Esophagus squamous epithelium (tissue), 4 donors: ENCODE data around the gene AKAP3.

Experiments
- POLR2A ChIP-seq, 4 donors: fragments of 450-650 bp; IDR thresholded peaks; one replicate each; pipeline ENCODE4 v1.6.1; 2017; ENCODE audit warnings: antibody characterized with exemption in 4 of 4, mild to moderate bottlenecking in 4 of 4, moderate library complexity in 3 of 4
- TF ChIP-seq, protein P1 (sequence below), 6 experiments: fragments of 450-650 bp in 4 of 6; fragments of 200-600 bp in 2 of 6; sonication (generic) in 2 of 6; IDR thresholded peaks; one replicate each; pipeline ENCODE4 v1.5.1; 2016 to 2019; ENCODE audit warnings: antibody characterized with exemption in 6 of 6, mild to moderate bottlenecking in 4 of 6, moderate library complexity in 4 of 6

DNA sequence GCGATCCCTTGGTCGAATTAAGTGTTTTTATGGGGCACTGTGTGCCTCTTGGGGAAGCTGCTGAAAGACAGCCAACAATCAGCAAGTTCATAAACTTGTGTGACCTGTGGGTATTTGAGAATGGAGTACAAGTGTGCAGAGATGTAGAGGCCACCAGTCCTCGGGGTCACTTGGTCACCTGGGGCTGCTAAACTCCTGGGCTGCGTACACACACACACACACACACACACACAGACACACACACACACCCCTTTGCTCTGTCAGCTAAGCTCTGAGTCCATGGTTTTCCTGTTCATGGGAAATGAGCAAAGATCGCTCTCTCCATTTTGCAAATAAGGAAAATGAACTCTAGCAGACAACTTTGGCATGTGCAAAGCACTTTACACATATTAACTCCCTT is 62.4 kb downstream of the AKAP3 start:
- TF ChIP-seq, protein P1, sequence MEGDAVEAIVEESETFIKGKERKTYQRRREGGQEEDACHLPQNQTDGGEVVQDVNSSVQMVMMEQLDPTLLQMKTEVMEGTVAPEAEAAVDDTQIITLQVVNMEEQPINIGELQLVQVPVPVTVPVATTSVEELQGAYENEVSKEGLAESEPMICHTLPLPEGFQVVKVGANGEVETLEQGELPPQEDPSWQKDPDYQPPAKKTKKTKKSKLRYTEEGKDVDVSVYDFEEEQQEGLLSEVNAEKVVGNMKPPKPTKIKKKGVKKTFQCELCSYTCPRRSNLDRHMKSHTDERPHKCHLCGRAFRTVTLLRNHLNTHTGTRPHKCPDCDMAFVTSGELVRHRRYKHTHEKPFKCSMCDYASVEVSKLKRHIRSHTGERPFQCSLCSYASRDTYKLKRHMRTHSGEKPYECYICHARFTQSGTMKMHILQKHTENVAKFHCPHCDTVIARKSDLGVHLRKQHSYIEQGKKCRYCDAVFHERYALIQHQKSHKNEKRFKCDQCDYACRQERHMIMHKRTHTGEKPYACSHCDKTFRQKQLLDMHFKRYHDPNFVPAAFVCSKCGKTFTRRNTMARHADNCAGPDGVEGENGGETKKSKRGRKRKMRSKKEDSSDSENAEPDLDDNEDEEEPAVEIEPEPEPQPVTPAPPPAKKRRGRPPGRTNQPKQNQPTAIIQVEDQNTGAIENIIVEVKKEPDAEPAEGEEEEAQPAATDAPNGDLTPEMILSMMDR (IDR thresholded peaks at IDR 0.05) = no peak
- TF ChIP-seq POLR2A (IDR thresholded peaks at IDR 0.05) = no peak
